GM04503 (cell line): ENCODE data around the gene TLK1.

Source experiments
- DNase-seq: peaks from one replicate; pipeline ENCODE4 v3.0.0-alpha.2; 2012; ENCODE audit warnings: low read depth

Gene TLK1

DNA sequence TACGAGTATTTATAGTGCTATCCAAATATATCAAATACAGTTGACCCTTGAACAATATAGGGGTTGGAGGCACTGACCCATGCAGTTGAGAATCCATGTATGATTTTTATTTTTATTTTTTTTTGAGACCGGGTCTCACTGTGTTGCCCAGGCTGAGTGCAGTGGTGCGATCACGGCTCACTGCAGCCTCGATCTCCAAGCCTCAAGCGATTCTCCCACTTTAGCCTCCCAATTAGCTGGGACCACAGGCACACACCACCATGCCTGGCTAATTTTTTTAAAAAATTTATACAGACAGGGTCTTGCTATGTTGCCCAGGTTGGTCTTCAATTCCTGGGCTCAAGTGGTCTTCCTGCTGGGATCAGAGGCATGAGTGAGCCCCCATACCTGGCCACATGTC lies 161.0 kb downstream of the TLK1 start:
- no peak for DNase-seq

DNA sequence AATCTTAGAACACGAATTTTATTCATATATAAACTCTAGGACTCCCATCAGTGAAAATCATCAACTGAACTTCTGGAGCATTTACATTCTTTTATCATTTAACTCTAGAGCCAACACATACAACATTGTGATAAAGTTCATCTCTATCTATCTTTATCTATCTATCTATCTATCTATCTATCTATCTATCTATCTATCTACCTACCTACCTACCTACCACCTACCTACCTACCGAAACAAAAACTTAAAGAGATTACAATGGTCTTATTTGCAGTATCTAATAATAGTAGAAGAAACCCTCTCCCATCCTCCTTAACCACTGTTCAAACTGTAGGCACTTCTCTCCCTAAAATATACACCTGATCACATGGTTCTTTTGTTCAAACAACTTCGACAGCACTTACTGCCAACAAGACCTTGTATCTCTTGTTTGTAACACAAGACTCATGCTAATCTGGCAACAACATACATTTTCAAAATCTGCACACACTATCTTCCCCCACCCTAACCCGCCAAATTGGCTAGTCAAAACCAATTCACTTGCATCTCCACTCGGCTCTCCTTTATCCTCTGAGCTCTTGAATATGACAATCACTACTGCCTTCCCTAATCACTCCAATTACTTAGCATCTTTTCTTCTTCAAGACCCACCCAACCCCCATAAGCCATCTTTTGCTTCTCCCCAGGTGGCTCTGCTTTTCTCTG lies 162.6 kb downstream of the TLK1 start:
- DNase-seq = no peak

DNA sequence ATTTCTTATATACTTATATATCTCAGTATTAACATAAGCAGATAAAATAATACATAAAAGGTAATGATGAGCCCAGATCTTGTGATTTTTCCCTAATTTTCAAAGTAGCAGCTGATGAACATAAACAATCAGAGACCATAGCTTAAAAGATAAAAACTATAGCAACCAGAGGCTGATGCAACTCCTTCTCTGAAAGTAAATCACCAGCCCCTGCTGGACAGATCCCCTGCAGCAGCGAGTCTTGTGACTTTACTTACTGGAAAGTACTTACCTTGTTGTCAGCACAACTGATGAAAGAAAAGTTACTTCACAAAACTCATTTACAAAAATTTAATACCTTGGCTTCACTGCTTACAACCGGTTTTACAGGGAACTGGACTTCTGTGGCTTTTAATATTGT lies 164.4 kb downstream of the TLK1 start:
- DNase-seq = no peak

DNA sequence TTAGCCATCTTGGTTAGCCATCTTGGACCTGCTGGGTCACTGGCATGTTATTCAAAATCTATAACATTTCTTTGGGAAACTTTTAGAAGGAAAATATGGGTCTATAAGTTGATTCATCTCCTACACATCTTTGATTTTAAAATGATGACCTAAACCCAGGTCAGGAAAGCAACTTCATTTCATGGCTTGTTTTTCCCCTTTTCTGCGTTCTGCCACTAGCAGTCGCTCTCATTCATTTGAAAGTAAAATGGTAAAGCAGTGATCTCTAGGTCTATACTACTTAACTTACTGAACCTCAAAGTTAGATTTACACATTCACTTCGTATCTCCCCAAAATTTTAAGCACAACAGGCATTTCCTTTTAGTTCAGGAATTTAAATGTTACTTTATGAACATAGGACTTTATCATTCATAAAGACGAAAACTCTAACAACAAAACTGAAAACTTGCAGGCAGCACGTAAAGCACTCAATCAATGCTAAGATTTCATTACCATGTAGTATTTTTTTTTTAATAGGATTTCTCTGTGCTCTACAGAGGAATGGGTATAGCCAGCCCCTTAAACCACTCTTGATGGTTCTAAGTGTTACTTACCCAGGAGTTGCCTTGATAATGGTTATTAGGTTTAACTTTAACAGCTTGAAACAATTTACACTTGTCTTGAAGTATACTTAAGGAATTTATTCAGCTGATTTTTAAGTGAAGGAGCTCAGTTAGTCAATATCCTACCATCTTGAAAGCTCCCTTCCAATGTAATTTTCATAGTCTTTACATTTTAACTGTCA lies 169.1 kb downstream of the TLK1 start:
- no peak for DNase-seq

DNA sequence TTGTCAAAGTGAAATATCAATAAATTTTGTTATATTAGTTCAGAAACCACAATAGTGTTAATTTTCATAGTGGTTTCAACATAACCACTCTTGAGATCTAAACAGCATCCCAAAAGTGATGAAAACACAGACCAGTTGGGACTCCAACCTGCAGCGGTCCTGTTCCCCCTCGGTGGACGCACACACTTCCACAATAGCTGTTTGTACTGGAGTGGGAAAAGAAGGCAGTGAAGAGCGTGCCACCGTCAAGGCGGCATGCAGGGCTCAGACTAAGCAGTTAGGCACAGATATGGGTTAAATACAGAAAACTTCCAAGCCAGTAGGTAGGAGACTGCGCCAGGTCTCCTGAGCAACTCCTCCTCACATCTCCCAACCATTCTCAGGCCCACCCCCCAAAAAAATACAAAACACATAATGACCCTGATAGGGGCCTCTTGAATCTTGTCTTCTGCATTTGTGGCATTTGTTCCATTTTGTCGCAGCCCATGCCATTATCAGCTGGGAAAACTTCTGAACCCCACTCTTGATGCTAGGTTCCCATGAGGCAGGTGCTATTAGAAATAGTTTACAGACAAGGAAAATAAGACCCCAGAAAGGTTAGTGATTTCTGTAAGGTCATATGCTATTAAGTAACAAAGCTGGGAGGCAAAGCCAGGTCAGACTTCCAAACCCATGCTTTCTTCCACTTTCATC lies 174.0 kb downstream of the TLK1 start:
- no peak for DNase-seq

DNA sequence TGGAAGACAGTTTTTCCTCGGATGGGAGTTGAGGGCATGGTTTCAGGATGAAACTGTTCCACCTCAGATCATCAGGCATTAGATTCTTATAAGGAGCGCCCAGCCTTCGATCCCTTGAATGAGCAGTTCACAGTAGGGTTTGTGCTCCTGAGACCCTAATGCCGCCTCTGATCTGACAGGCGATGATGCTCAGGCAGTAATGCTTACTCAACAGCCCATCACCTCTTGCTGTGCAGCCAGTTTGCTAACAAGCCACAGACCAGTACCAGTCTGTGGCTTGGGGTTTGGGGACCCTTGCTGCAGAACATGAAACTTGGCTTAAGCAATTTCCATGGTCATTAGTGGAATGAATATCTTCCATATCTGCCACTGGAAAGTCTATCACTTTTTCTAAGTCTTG lies 175.3 kb downstream of the TLK1 start:
- no peak for DNase-seq

DNA sequence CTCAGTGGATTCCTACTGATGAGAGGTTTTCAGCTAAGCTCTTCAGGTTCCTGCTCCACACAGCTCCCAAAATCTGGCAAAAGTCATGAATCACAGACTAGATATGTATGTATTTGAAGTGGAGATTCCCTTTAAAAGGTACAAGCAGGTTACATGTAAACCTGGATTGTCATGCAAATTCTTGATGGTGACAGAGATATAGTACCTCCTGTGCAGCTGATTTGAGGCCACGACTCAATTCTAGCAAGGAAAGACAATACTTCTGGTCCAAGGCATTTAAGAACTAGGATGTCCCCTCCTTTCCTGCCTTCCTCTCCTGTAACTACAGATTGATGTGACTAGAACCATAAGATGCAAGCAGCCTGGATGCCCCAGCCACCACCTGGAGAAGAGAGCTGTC lies 176.6 kb downstream of the TLK1 start:
- no peak for DNase-seq

DNA sequence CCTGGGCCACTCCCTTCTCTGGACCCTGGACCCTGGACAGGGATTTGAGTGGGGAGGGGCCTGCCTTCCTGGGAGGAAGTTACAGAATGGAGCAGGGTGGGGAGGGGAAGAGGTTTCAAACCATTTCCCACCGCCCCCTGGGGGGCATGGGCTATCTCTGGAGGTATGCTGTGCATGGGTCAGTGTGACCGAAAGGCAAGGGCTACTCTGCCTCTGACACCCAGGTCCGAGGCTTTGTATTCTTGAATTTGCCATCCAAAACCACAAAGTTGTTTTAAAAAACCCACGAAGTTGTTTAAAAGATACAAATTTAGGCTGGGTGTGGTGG lies 184.8 kb downstream of the TLK1 start:
- DNase-seq = no peak

DNA sequence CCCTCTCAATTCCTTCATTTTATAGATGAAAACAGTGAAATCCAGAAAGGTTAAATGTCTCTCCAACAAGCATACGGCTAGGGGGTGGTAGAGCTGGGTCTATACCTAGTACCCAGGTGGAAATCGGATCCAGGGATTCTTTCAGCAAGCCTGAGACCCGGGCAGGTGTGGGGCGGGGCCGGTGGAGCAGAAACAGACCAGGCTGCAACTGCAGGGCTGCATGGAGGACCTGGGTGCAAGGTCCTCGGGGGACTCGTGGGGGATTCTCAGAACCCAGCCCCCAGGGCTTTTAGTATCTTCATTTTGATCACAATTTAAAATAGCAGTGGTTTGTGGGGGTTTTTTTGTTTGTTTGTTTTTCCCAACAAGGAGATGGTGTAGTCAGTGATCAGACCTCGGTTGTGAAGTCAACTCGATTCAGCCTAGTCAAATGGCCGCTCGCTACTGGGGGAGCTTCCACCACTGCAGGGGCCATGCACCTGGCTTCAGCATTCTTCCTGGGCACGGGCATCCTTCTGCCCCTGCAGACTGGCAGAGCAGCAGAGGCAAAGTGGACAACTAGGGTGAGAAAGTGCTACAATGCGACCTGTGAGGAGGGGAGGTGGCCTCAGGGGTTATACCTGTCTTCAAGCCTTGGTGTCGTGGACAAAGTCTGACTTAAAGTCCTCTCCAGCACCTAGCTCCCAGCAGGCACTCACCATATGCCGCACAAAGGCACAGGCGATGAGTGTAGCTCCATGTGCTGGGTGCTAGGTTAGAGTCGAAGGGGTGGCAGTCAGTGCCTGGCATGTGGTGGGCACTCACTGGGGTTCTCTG lies 185.4 kb downstream of the TLK1 start:
- DNase-seq = no peak

DNA sequence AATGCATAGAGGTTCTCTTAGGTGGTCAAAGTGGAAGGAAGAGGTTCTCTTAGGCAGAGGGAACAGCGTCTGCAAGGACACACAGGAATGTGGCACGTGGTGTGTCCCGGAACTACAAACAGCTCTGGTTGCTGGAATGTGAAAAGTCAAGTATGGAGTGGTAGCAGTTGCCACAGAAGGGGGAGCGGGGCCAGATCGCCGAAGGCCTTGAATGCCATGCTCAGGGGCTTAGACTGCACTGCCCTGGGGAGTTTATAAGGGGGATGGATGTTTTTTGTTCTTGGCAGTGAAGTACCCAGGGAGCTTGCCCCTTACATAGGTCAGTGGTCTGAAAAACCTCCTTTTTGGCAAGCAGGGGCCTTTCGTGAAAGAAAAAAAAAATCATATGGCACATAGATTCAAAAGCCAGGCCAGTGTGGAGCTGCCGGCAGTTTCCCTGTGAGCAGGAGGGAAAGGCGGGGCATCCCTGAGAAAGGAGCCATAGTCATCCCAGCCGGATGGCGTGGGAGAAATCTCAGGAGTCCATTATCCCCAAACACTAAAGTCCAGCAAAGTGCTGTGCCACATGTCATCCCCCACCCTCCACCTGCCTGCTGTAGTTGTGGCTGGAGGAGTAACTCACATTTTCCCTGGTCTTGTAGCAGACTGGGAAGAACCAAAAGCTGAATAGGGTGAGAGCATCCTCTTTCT lies 186.2 kb downstream of the TLK1 start:
- no peak for DNase-seq

DNA sequence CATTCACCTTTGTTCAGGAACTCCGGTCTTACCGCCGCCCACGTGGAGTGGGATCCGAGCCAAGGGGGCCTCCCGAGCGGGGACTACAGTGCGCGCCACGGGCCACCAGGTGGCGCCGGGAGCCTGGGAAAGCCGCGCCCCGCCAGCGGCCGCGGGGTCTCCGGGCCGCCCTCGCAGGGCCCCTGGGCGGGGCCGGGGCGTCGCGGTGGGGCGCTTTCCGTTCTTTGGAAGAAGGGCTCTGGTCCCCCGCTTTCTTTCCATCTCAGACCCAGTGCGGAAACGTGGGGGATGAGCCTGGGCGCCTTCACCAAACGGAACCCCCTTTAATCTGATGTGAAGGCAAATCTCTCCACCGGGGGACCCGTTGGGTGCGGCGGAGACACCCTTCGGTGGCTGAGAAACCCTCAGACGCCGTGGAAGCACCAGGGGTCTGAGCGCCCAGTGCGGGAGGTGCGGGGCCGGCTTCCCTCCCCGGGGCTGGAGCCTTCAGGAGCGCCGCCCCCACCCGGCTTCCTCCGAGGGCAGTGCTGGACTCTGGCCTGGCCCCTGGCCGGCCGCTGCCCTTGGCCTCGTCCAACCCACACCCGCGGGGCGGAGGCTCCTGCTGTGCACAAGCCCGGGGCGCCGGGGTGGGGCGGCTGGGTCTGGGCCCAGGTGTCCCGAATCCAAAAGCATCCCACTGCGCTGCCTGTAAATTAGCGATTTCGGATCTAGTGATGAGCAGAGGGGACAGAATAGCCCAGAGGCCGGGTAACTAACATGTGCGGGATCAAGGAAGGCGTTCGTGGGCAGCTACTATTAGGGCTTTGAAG lies 187.0 kb downstream of the TLK1 start:
- DNase-seq = no peak

DNA sequence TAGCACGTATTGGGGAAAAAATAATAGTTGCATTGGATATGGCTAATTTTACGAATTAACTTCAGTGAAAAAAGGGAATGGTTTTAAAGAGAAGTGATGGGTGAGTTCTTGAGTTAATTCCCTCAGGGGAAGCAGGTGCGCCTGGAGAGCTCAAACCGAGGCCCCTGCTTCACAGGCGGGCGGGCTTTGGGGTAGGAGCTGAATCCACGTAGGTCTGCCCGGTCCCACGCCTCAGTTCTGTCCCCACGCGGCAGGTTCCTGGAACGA lies 187.5 kb downstream of the TLK1 start:
- DNase-seq = no peak

DNA sequence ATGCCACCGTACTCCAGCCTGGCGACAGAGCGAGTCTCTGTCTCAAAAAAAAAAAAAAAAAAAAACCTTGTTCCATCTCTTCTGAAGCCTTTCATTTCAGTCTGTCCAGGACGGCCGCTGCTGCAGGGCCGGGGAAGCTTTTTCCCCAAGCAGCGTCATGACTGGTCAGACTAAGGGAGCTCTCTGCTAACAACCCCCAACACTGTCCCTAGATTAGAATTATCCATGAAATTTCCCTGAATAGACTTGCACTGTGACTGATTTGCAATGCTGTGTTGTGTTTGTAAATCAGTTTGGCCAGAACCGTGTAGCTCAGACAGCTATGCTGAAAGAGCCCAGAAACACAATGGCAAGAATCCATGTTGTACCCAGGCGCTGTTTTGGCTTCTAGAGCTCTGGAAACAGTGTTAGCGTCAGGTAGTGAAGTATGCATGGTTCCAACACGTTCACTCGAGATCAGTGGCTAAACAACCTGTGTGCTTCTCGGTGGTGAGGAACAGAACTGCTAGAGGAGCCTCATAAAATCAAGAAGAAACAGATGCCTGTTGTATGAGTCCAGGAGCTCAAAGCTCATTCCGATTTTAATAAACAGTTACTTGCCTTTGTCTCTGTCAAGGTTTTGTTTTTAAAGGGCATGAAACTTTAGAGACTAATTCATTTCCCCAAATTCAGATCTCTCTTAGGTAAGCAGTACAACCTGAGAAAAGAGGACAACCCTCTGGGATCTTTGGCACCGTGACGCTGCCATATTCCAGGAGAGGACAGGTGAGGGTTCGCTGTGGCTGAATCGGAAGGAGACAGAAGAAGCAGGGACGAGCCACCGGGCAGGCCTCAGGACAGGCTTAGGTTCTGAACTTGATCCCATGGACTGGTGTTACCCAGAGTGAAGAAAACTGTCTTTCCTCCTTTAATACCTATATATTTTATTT lies 188.1 kb downstream of the TLK1 start:
- no peak for DNase-seq

DNA sequence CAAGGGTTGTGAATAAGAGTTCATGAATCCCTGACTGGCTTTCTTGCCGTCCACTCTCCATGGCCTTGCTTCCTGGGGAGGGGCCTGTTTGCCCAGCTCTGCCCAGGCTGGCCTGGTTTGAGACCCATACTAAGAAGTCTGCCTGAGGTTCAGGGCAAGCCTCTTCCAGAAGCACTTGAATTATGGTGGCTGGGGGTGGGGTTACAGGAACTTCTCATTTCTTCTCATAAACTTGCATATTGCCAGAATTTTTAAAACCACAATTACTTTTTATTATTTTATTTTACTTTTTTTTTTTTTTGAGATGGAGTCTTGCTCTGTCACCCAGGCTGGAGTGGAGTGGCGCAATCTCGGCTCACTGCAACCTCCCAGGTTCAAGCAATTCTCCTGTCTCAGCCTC lies 189.6 kb downstream of the TLK1 start:
- no peak for DNase-seq

DNA sequence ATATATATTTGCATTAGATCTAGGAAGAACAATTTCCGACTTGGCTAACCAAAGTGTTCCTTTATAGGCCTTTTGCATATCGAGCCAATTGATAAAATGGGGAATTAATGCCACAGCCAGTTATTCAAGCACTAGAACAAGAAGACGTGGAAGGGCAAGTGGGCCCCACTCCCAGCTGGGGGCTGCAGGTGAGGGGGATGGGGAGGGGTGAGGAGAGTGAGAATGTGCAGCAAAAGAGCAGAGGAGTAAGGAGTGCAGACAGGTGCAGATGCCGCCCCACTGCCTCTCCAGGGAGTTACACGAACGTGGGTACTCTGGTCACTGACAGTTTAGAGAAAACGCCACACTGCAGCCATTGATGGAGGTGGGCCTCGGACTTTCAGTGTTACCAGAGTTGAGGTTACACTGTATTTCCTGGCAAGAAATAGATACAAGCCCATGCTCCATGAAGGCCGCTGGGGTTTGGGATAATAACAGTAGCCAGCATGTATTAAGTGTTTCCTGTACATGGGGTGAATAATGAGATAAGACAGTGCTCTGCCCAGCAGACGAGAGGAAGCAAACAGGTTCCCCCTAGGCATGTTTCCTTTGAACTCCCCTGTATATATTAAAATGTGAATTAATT lies 190.7 kb downstream of the TLK1 start:
- DNase-seq = no peak

DNA sequence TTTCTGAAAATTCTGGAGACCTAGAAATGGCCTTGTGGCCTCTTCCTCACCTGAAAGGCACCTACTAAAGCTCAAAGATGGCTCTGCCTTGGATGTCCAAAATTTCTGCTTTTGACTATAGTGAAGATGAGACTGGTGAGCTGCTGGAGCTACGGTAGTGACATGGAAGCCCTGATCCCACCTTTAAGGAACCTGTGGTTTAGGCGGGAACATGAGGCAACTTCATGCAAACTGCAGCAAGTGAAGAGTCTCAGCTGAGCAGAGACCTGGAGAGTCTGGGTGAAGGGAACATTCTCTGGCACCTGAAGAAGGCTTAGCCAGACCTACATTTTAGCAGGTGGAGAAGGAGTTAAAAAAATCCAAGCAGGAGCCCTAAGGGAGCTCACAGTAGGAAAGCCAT lies 191.7 kb downstream of the TLK1 start:
- no peak for DNase-seq

DNA sequence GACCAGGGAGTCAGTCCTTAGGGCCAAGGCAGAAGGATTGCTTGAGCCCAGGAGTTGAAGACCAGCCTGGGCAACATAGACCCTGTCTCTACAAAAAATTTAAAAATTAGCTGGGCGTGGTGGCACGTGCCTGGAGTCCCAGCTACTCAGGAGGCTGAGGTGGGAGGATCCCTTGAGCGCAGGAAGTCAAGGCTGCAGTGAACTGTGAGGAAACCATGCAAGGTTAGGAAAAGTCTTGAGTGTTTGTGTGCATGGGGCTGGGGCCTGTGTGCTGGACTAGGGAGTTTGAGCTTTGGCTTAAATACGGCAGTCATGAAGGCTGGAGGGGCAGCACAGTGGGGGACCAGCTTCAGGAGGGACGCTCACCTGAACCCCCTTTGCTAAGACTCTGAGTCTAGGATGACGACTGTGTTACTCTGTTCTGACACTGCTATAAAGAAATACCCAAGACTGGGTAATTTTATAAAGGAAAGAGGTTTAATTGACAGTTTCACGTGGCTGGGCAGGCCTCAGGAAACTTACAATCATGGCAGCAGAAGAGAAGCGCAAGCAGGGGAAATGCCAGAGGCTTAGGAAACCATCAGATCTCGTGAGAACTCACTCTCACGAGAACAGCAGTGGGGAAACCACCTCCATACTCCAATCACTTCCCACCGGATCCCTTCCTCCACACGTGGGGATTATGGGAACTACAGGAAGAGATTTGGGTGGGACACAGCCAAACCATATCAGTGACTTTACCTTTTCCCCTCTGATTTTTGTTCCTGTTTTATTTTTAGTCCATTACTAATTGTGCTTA lies 192.3 kb downstream of the TLK1 start:
- no peak for DNase-seq

DNA sequence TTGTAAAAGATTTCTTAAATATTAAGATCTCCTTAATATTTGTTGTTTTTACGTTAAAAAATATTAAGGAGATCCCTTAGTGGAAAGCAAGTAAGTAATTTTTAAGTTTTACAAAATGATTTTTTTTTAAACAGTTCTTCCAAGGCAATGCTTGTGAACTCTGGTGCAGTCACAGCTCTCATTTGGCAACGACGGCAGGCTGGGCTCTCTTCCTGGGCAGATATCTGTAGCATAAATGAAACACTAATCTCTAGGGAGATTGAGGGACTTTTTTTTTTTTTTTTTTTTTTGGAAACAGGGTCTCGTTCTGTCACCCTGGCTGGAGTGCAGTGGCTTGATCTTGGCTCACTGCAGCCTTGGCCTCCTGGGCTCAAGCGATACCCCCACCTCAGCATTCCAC lies 193.1 kb downstream of the TLK1 start:
- DNase-seq = no peak
